Activated naive CD4-positive, alpha-beta T cell treated with anti-CD3 and anti-CD28 coated beads, Interleukin-2, amount 10 ng/mL, durations not matched to agents 7 days and 5 days (primary cell): Measurements from ENCODE around the gene NPIPB2.
A peak's percentile ranks its signal among the peaks of the same experiment; 100 is the strongest.
"Not testable (repeated sequence)": the region's sequence is repeated elsewhere in the genome, so short reads cannot be mapped to it uniquely, and the experiment has no call there.

Experiments
- CTCF ChIA-PET: fragments of 350-600 bp; sonication (Branson Sonifier 250); formaldehyde crosslinking; loops from one replicate; lab custom pipeline; 2021; ENCODE audit warnings: antibody characterized with exemption; lab: Charles Lee
- DNase-seq: peaks from one replicate; pipeline ENCODE4 v3.0.0-alpha.2; 2020
- H3K27ac Mint-ChIP-seq: one replicate; pipeline ENCODE4 v1.8.0; 2021; ENCODE audit warnings: mild to moderate bottlenecking, moderate library complexity, mixed read lengths
- H3K27me3 Mint-ChIP-seq: one replicate; pipeline ENCODE4 v1.8.0; 2021; ENCODE audit warnings: mild to moderate bottlenecking, mixed read lengths
- H3K36me3 Mint-ChIP-seq: one replicate; pipeline ENCODE4 v1.8.0; 2021; ENCODE audit warnings: mixed read lengths
- H3K4me1 Mint-ChIP-seq: one replicate; pipeline ENCODE4 v1.8.0; 2021; ENCODE audit warnings: mixed read lengths
- H3K4me3 Mint-ChIP-seq: one replicate; pipeline ENCODE4 v1.8.0; 2021; ENCODE audit warnings: mild to moderate bottlenecking, moderate library complexity, mixed read lengths
- H3K9me3 Mint-ChIP-seq: one replicate; pipeline ENCODE4 v1.8.0; 2021; ENCODE audit warnings: mixed read lengths

NPIPB2 gene

GRCh38 chr16:11968577-11968976, 26.7 kb upstream of the NPIPB2 start:
- H3K27ac Mint-ChIP-seq = no peak overlapping the region
- CTCF ChIA-PET = interaction anchor here (2.0 kb wide), 1 partner anchor 99 kb away, joined by 9 read pairs; no protein-coding TSS in a partner anchor
- no peaks in the 10 kb centered on the region for H3K9me3 Mint-ChIP-seq
- DNase-seq = no peak
- no peak overlapping the region for H3K4me3 Mint-ChIP-seq
- no peaks in the 10 kb centered on the region for H3K4me1 Mint-ChIP-seq
- H3K27me3 Mint-ChIP-seq = peaks cover 3% of the 10 kb centered on the region
- no peaks in the 10 kb centered on the region for H3K36me3 Mint-ChIP-seq

GRCh38 chr16:11967195-11967911, 25.5 kb upstream of the NPIPB2 start:
- no peak overlapping the region for H3K27ac Mint-ChIP-seq
- no peaks in the 10 kb centered on the region for H3K36me3 Mint-ChIP-seq
- peaks cover 3% of the 10 kb centered on the region for H3K27me3 Mint-ChIP-seq
- no peak overlapping the region for H3K4me3 Mint-ChIP-seq
- H3K9me3 Mint-ChIP-seq = no peaks in the 10 kb centered on the region
- H3K4me1 Mint-ChIP-seq = no peaks in the 10 kb centered on the region
- CTCF ChIA-PET = no interaction called here
- DNase-seq = no peak

GRCh38 chr16:11966173-11966572, 24.3 kb upstream of the NPIPB2 start:
- H3K4me1 Mint-ChIP-seq = no peaks in the 10 kb centered on the region
- H3K27me3 Mint-ChIP-seq = peaks cover 3% of the 10 kb centered on the region
- no peaks in the 10 kb centered on the region for H3K36me3 Mint-ChIP-seq
- CTCF ChIA-PET = no interaction called here
- no peak for DNase-seq
- H3K4me3 Mint-ChIP-seq = no peak overlapping the region
- no peaks in the 10 kb centered on the region for H3K9me3 Mint-ChIP-seq
- no peak overlapping the region for H3K27ac Mint-ChIP-seq

GRCh38 chr16:11964761-11965551, 23.1 kb upstream of the NPIPB2 start, which contains the start of gene TNFRSF17:
Gene TNFRSF17 (plus strand): TSS chr16:11965210. CDS start chr16:11965325, 115 bp downstream.
- CTCF ChIA-PET = no interaction called here

DNA sequence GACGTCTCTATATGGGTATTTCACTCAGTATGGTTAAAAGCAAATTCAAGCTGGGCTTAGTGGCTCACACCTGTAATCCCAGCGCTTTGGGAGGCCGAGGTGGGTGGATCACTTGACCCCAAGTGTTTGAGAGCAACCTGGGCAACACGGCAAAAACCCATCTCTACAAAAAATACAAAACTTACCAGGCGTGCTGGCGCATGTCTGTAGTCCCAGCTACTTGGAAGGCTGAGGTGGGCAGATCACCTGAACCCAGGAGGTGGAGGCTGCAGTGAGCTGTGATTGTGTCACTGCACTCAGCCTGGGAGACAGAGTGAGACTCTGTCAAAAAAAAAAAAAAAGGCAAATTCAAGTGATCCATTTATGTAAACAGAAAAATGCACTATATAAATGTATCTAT, 21.9 kb upstream of the NPIPB2 start:
- H3K4me3 Mint-ChIP-seq = no peak overlapping the region
- CTCF ChIA-PET = no interaction called here
- no peaks in the 10 kb centered on the region for H3K9me3 Mint-ChIP-seq
- H3K27me3 Mint-ChIP-seq = peaks cover 11% of the 10 kb centered on the region
- H3K27ac Mint-ChIP-seq = no peak overlapping the region
- no peaks in the 10 kb centered on the region for H3K36me3 Mint-ChIP-seq
- no peaks in the 10 kb centered on the region for H3K4me1 Mint-ChIP-seq
- no peak for DNase-seq

More at GRCh38 chr16:11964761-11965551, 23.1 kb upstream of the NPIPB2 start, which contains the start of gene TNFRSF17:
- no peaks in the 10 kb centered on the region for H3K4me1 Mint-ChIP-seq
- no peaks in the 10 kb centered on the region for H3K9me3 Mint-ChIP-seq
- no peaks in the 10 kb centered on the region for H3K36me3 Mint-ChIP-seq
- H3K27me3 Mint-ChIP-seq = peaks cover 11% of the 10 kb centered on the region
- H3K27ac Mint-ChIP-seq = no peak within 1 kb of the TSS
- no peak within 1 kb of the TSS for H3K4me3 Mint-ChIP-seq
- no peak for DNase-seq

- H3K27ac Mint-ChIP-seq, CTCF ChIA-PET, H3K9me3 Mint-ChIP-seq, DNase-seq, H3K4me1 Mint-ChIP-seq, H3K4me3 Mint-ChIP-seq, H3K36me3 Mint-ChIP-seq: not testable (repeated sequence)
- peaks cover 11% of the 10 kb centered on the region for H3K27me3 Mint-ChIP-seq
Measured at GRCh38 chr16:11962978-11963377, 21.1 kb upstream of the NPIPB2 start.

GRCh38 chr16:11962457-11962856, 20.6 kb upstream of the NPIPB2 start:
- H3K9me3 Mint-ChIP-seq, CTCF ChIA-PET, H3K36me3 Mint-ChIP-seq, H3K27ac Mint-ChIP-seq, H3K4me3 Mint-ChIP-seq, DNase-seq, H3K4me1 Mint-ChIP-seq: not testable (repeated sequence)
- H3K27me3 Mint-ChIP-seq = peaks cover 11% of the 10 kb centered on the region

DNA sequence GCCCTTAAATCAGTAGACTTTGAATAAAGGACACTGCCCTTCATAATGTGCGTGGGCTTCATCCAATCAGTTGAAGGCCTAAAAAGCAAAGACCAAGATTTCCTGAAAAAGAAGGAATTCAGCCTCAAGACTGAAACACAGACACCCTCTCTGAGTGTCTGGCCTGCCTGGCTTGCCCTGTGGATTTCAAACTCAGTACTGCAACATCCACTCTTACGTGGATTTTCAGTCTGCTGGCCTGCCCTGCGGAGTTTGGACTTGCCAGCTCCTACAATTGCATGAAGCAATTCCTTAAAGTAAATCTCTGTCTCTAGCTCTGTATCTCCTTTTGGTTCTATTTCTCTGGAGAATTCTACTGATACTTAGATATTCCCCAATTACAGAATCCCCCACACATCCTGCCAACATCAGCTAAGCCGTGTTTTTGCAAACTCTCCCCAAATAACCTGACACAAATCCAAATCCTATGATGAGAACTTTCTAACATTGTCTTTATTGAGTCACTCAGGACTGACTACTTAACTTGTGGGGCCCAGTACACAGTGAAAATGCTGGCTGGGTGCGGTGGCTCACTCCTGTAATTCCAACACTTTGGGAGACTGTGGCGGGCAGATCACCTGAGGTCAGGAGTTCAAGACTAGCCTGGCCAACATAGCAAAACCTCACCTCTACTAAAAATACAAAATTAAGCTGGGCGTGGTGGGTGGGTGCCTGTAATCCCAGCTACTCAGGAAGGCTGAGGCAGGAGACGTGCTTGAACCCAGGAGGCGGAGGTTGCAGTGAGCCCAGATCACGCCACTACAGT, 15.9 kb upstream of the NPIPB2 start:
- Mint-ChIP-seq H3K36me3 (no peaks in the 10 kb centered on the region), H3K4me1 (no peaks in the 10 kb centered on the region), H3K27me3 (peaks cover 7% of the 10 kb centered on the region), H3K27ac (no peak overlapping the region), H3K9me3 (no peaks in the 10 kb centered on the region), H3K4me3 (no peak overlapping the region)
- CTCF ChIA-PET = interaction anchor here (1.1 kb wide), 1 partner anchor 109 kb away, joined by 3 read pairs; no protein-coding TSS in a partner anchor
- no peak for DNase-seq

GRCh38 chr16:11956558-11956957, 14.7 kb upstream of the NPIPB2 start:
- Mint-ChIP-seq H3K36me3 (no peaks in the 10 kb centered on the region), H3K9me3 (no peaks in the 10 kb centered on the region), H3K27ac (no peak overlapping the region), H3K4me1 (no peaks in the 10 kb centered on the region), H3K27me3 (peaks cover 7% of the 10 kb centered on the region), H3K4me3 (no peak overlapping the region)
- DNase-seq = no peak
- CTCF ChIA-PET = no interaction called here

GRCh38 chr16:11955713-11956123, 13.9 kb upstream of the NPIPB2 start:
- Mint-ChIP-seq H3K4me1 (no peaks in the 10 kb centered on the region), H3K36me3 (no peaks in the 10 kb centered on the region), H3K4me3 (no peak overlapping the region), H3K27ac (no peak overlapping the region), H3K27me3 (peaks cover 6% of the 10 kb centered on the region), H3K9me3 (no peaks in the 10 kb centered on the region)
- no peak for DNase-seq
- CTCF ChIA-PET = no interaction called here

DNA sequence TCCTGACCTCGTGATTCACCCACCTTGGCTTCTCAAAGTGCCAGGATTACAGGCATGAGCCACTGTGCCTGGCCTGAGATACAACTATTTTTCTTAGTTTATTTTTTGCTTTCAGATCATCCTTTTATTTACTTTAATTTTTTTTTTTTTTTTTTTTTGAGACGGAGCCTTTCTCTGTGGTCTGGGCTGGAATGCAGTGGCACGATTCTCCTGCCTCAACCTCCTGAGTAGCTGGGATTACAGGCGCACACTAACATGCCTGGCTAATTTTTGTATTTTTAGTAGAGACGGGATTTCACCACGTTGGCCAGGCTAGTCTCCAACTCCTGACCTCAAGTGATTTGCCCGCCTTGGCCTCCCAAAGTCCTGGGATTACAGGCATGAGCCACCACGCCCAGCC, 11.7 kb upstream of the NPIPB2 start:
- not testable (repeated sequence) for H3K27me3 Mint-ChIP-seq, H3K27ac Mint-ChIP-seq, H3K36me3 Mint-ChIP-seq, H3K9me3 Mint-ChIP-seq, DNase-seq, H3K4me3 Mint-ChIP-seq, H3K4me1 Mint-ChIP-seq
- CTCF ChIA-PET = interaction anchor here (0.6 kb wide), 1 partner anchor 271 kb away, joined by 3 read pairs; no protein-coding TSS in a partner anchor

- no peak for DNase-seq
- Mint-ChIP-seq H3K4me1 (peaks cover 3% of the 10 kb centered on the region), H3K36me3 (no peaks in the 10 kb centered on the region)
Measured at GRCh38 chr16:11950388-11950787, 8.5 kb upstream of the NPIPB2 start.

DNA sequence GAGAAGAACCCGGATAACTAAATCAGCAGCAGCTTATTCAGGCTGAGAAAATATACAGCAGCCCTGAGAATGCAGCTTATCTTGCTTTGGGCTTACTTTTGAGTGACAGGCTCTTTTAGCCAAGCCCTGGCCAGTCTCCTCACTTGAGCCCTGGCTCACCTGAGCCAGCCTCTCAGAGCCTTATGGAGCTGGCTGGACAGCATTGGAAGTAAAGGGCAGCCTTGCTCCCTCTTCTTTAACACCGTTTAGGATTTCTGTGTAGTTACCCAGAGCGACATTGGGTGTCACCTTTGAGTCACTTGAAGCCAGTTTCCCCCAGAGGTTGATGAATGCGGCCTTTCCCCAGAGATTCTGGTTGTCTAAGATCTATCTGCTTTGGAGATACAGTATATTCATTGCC, 7.7 kb upstream of the NPIPB2 start:
- H3K27me3 Mint-ChIP-seq = peaks cover 13% of the 10 kb centered on the region
- CTCF ChIA-PET = interaction anchor here (0.8 to 2.3 kb wide), 4 partner anchors 112 to 145 kb away, joined by 3 to 25 read pairs (median 3); no protein-coding TSS in a partner anchor
- H3K9me3 Mint-ChIP-seq = no peaks in the 10 kb centered on the region
- H3K27ac Mint-ChIP-seq = no peak overlapping the region
- DNase-seq = peak; percentile 42
- peaks cover 3% of the 10 kb centered on the region for H3K4me1 Mint-ChIP-seq
- H3K36me3 Mint-ChIP-seq = no peaks in the 10 kb centered on the region
- no peak overlapping the region for H3K4me3 Mint-ChIP-seq

More at GRCh38 chr16:11950388-11950787, 8.5 kb upstream of the NPIPB2 start:
- CTCF ChIA-PET = no interaction called here
- Mint-ChIP-seq H3K27me3 (peaks cover 13% of the 10 kb centered on the region), H3K27ac (no peak overlapping the region), H3K4me3 (no peak overlapping the region), H3K9me3 (no peaks in the 10 kb centered on the region)

GRCh38 chr16:11948819-11949218, 7.0 kb upstream of the NPIPB2 start:
- no peaks in the 10 kb centered on the region for H3K36me3 Mint-ChIP-seq
- no peaks in the 10 kb centered on the region for H3K9me3 Mint-ChIP-seq
- peak overlapping the region; percentile 55 for H3K27ac Mint-ChIP-seq
- CTCF ChIA-PET = interaction anchor here (0.8 to 2.3 kb wide), 4 partner anchors 113 to 146 kb away, joined by 3 to 25 read pairs (median 3); no protein-coding TSS in a partner anchor
- DNase-seq = no peak
- H3K27me3 Mint-ChIP-seq = peaks cover 13% of the 10 kb centered on the region
- H3K4me3 Mint-ChIP-seq = no peak overlapping the region
- peaks cover 3% of the 10 kb centered on the region for H3K4me1 Mint-ChIP-seq
